Epithelial cell of prostate (primary cell): ENCODE measurements around the gene VPS37D.
"Not testable (repeated sequence)": the region's sequence is repeated elsewhere in the genome, so short reads cannot be mapped to it uniquely, and the experiment has no call there.

Experiments used
- DNase-seq: peaks from one replicate; pipeline ENCODE4 v3.0.0-alpha.2; 2011; ENCODE audit warnings: low read depth, low spot score
- H3K27ac ChIP-seq: fragments of 450-650 bp; 2 replicates; pipeline ENCODE4 v1.5.1; 2017; ENCODE audit warnings: mild to moderate bottlenecking

Gene VPS37D

DNA sequence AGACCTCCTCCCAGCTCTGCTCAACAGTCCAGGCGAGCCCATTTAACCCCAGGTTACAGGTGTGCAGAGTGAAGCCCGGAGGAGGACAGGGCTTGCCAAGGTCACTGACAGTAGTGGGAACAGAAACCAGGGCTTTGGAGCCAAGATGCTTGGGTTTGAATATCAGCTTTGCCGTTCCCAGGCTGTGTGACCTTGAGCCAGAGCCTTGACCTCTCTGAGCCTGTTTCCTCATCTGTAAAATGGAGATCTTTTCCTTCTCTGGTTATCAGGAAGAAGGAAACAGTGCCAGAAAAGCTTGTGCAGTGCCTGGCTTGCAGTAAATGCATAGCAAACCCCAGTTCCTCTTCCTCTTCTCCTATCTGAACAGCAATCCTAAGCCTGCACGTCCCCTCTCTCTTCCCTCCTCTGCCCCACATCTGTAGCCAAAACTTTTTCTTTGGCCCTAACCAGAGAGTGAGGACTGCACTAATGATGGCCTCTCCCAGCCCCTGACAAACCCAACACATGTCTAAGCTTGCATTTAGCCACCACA is 21.9 kb upstream of the VPS37D start:
- H3K27ac ChIP-seq, result no peak overlapping the region
- no peak for DNase-seq

- DNase-seq, result no peak
- no peak overlapping the region for H3K27ac ChIP-seq
Measured at GRCh38 chr7:73646785-73647724, 20.6 kb upstream of the VPS37D start.

GRCh38 chr7:73647725-73648592 is 19.7 kb upstream of the VPS37D start:
- no peak for DNase-seq

DNA sequence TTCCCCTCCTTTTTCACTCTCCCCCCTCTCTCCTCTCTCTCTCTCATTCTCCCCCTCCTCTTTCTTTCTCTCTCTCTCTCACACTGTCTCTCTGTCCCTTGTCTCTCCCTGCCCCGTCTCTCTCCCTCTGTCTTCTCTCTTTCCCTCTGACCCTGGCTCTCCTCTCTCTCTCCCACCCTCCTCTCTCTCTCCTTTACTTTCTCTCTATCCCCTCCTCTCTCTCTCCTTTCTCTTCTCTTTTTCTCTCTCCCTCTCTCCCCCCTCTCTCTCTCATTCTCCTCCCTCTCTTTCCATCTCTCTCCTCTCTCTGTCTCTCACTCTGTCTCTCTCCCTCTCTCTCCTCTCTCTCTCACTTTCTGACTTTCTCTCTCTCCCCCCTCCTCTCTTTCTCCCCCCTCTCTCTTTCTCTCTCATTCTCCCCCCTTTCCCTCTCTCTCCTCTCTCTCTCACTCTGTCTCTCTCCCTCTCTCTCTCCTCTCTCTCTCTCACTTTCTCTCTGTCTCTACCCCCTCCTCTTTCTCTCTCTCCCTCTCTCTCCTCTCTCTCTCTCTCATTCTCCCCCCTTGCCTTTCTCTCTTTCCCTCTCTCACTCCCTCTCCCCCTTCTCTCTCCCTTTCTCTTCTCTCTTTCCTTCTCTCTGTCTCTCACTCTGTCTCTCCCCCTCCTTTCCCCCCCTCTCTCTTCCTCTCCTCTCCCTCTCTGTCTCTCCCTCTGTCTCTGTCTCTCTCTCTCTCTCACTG is 18.9 kb upstream of the VPS37D start:
- H3K27ac ChIP-seq, result no peak overlapping the region
- DNase-seq, result no peak

More at GRCh38 chr7:73647725-73648592, 19.7 kb upstream of the VPS37D start:
- H3K27ac ChIP-seq, result no peak overlapping the region

DNA sequence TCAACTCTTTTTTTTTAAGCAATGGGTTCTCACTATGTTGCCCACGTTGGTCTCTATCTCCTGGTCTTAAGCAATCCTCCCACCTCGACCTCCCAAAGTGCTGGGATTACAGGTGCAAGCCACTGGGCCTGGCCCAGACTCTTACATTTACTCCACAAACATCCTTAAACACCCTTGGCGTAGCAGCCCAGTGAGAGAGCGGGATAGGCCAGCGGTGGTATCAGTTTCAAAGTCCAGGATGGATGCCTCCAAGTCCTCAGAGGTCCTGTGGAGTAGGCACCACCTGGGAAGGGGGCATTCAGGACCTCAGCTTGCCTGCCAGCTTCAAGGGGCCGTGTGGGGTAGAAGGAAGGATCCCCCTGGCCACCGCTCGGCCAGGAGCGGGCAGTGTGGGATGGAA is 18.1 kb upstream of the VPS37D start:
- DNase-seq, result no peak
- no peak overlapping the region for H3K27ac ChIP-seq

DNA sequence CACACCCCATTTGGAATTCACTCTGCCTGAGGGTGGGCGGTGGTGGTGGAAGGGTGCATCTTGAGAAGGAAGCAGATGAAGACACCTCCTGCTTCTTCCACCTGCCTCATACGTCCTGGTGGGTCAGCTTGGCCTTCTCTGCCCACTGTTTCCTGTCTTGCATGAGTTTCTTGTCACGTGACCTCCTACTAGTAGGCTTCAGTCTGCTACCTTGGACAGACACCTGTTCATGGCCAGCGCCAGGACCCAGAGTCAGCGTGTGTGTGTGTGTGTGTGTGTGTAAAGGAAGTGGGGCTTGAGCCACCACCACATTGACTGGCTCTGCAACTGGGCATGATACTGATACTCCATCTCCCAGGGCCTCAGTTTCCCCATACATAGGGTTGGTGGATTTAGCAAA is 17.1 kb upstream of the VPS37D start:
- no peak overlapping the region for H3K27ac ChIP-seq

DNA sequence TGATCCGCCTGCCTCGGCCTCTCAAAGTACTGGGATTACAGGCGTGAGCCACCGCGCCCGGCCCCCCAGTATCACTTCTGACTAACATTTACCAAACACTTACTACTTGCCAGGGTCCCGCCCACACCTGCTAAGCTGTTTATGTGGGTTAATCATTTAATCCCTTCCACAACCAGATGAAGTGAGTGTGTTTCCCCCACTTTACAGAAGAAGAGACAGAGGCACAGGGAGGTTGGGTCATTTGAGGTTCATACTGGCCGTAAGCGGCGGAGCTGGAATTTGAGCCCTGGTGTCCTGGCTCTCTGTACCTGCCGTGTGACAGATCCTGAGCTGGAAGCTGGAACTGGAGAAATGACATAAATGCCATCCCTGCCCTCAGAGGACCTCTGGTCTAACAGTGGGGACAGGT is 15.1 kb upstream of the VPS37D start:
- no peak for DNase-seq

More for the DNA sequence above, 17.1 kb upstream of the VPS37D start:
- no peak for DNase-seq

DNA sequence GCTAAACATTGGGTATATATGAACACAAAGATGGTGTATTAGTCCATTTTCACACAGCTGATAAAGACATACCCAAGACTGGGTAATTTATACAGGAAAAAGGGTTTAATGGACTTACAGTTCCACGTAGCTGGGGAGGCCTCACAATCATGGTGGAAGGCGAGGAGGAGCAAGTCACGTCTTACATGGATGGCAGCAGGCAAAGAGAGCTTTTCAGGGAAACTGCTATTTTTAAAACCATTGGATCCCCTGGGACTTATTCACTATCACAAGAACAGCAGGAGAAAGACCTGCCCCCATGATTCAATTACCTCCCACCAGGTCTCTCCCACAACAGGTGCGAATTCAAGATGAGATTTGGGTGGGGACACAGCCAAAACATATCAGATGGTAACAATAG is 12.3 kb upstream of the VPS37D start:
- DNase-seq, H3K27ac ChIP-seq: not testable (repeated sequence)

More for the DNA sequence above, 15.1 kb upstream of the VPS37D start:
- no peak overlapping the region for H3K27ac ChIP-seq

GRCh38 chr7:73659983-73660382 is 7.6 kb upstream of the VPS37D start:
- no peak for DNase-seq
- H3K27ac ChIP-seq, result no peak overlapping the region

GRCh38 chr7:73660594-73660993 is 7.0 kb upstream of the VPS37D start:
- not testable (repeated sequence) for DNase-seq, H3K27ac ChIP-seq

- no peak for DNase-seq
- no peak overlapping the region for H3K27ac ChIP-seq
Measured at GRCh38 chr7:73663033-73663432, 4.6 kb upstream of the VPS37D start.

DNA sequence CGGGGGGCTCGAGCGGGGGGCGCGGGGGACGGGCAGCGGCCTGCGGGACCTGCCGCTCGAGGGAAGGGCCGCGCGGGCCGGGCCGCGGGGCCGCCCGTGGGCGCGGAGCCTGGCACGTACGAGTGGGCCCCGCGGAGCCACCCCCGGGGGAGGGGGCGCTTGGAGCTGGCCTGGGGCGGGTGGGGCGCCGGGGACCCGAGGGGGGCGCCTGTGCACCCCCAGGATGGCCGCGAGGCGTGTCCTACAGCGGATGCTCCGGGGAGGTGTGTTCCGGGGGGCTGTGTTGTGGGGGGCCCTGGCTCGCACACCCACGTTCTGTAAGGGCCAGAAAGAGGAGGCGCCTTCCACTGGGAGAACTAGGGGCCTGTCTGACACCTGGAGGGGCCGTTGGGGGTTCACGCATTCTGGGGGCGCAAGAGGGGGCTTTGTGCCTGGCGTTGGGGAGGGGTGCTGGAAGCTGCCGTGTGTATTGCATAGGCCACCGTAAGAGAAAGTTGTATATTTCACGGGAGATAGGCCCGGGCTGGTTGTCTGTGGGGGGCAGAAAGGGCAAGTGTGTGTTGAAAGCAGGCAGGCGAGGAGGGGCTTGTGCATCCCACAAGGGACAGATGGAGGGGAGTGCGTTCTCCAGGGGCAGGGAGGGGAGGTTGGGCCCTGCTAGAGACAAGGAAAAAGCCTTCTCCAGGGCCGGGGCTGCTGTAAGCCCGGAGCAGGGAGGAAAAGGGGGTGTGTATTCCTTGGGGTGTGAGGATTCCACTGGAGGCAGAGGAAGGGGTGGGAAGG is 663 bp downstream of the VPS37D start:
- no peak overlapping the region for H3K27ac ChIP-seq

DNA sequence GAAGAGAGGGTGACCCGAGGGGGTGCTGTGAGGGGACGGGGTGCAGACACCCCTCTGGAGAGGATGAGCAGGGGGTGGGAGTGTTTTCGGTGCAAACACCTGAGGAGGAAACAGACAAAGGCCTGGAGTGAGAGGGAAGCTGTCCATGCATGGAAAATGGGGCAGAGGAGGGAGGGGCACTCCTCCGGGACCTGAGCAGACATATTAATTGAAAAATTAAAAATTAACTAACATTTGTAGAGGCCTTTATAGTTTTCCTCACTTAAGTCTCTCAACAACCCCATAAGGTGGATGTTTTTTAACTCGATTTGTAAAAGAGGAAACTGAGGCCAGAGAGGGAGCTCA is 1.2 kb downstream of the VPS37D start:
- no peak for DNase-seq
- H3K27ac ChIP-seq, result no peak overlapping the region

More for the DNA sequence above, 663 bp downstream of the VPS37D start:
- no peak for DNase-seq

DNA sequence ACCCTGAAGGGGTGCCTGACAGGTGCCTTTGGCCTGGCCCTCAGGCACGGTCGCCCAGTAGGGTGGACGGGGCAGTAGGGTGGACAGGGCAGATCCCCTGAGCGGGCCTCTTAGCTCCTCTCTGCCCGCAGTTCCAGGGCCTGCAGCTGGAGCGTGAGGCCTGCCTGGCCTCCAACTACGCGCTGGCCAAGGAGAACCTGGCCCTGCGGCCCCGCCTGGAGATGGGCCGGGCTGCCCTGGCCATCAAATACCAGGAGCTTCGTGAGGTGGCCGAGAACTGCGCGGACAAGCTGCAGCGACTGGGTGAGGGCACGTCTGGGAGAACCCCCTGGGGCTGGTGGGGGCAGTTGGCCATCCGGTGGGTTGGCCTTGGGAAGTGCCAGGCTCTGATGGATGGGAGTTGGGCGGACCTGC is 1.7 kb downstream of the VPS37D start:
- no peak overlapping the region for H3K27ac ChIP-seq
- no peak for DNase-seq

DNA sequence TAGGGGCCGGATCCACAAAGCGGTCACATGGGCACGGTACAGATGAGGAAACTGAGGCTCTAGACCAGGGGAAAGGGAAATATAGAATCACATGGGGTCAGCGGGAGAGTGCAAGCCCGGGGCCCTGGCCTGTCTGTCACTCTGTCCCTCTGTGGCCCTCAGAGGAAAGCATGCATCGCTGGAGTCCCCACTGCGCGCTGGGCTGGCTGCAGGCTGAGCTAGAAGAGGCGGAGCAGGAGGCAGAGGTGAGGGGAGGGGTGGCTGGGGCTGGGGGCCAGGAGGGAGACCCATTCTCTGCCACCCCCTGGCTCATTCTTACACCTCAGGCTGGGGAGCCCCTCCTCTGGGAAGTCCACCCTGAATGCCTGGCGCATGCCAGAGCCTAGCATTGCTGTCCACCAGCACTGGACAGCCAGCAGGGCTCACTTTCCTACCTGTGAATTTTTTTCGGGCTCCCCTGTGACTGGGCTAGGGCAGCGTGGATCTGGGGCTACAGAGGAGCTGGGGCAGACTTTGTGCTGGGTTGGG is 2.3 kb downstream of the VPS37D start:
- H3K27ac ChIP-seq, result no peak overlapping the region
- DNase-seq, result no peak

DNA sequence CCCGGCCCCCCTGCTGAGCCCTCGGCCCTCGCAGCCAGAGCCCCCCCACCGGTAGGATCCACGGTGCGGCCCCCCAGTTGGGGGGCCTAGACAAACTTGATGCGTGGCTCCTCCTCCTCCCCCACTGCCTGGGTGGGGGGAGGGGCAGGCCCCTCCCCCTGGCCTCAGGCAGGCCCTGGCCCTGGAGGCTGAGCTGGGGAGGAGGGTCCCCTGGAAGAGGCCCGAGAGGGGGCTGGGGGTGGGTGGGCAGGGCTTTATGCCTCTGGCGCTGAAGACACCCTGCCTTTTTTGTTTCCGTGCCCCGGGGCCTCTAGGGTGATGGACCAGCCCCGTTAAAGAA is 3.7 kb downstream of the VPS37D start:
- no peak overlapping the region for H3K27ac ChIP-seq
- DNase-seq, result no peak

- no peak for DNase-seq
- H3K27ac ChIP-seq, result no peak overlapping the region
Measured at GRCh38 chr7:73671857-73672445, 4.3 kb downstream of the VPS37D start.

- DNase-seq, result no peak
- no peak overlapping the region for H3K27ac ChIP-seq
Measured at GRCh38 chr7:73674468-73675124, 7.0 kb downstream of the VPS37D start.
